Measurements from ENCODE around the gene CRACR2B.

CRACR2B gene

DNA sequence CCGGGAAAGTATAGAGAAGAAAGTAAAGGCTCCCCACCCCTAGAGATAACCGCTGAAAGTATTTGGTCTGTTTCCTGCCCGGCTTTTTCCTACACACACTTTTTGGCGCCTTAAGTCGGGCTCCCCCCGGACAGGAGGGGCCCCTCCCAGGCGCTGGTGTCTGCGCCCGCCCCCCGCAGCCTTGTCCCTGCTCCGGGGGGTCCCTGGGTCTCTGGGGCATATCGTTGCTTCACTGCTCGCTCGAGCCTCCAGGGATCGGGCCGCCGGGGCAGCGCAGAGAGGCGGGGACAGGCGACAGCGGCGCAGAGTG, 928 bp upstream of the CRACR2B start:
- no peaks in the 10 kb centered on the region for H3K9me3 Mint-ChIP-seq
- no peak for ATAC-seq

DNA sequence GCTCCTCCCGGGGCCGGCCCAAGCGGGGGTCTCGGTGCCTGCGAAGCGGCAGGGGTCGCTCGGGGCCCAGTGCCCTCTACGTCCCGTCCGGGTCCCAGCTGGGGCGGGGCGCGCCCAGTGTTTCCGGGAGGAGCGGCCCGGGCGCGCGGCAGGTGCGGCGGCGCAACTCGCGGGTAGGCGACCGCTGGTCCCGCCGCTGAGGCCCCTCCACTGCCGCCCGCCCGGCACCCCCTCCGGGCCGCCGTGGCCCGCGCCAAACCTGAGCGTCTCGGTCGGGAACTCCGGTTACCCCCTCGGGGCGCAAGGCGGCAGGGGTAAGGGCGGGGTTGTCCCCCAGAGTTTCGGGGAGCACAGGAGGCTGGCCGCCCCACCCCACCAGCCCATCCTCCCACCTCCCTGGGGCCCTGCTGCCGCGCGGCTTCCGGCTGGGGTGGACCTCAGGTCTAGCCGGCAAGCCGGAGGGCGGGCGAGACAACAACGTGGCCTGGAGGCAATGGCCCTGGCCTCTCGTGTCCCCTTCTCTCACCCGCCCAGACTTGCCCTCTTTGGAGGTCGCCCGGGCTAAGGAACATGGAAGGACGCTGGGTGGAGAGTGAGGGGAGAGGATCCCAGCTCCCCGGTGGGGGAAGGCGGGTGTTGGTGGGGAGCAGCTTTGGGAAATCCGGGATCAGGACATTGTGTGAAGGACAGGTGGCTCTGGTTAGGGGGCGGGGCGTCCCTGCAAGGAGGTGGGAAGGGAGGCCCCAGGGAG, 398 bp upstream of the CRACR2B start:
- Mint-ChIP-seq H3K4me3 (peak overlapping the region; percentile 70), H3K4me1 (peaks cover 16% of the 10 kb centered on the region), H3K36me3 (peaks cover 24% of the 10 kb centered on the region), H3K27ac (no peak overlapping the region), H3K9me3 (no peaks in the 10 kb centered on the region)
- DNase-seq (ENCODE audit: low spot score in 2 of 2) (peak in 1 of 2 donors; percentile 76), ATAC-seq (peak; percentile 17)

More for the DNA sequence above, 928 bp upstream of the CRACR2B start:
- DNase-seq (ENCODE audit: low spot score in 2 of 2) = no peak
- H3K27ac Mint-ChIP-seq = no peak overlapping the region
- peak overlapping the region; percentile 70 for H3K4me3 Mint-ChIP-seq
- peaks cover 16% of the 10 kb centered on the region for H3K4me1 Mint-ChIP-seq
- H3K36me3 Mint-ChIP-seq = peaks cover 29% of the 10 kb centered on the region

DNA sequence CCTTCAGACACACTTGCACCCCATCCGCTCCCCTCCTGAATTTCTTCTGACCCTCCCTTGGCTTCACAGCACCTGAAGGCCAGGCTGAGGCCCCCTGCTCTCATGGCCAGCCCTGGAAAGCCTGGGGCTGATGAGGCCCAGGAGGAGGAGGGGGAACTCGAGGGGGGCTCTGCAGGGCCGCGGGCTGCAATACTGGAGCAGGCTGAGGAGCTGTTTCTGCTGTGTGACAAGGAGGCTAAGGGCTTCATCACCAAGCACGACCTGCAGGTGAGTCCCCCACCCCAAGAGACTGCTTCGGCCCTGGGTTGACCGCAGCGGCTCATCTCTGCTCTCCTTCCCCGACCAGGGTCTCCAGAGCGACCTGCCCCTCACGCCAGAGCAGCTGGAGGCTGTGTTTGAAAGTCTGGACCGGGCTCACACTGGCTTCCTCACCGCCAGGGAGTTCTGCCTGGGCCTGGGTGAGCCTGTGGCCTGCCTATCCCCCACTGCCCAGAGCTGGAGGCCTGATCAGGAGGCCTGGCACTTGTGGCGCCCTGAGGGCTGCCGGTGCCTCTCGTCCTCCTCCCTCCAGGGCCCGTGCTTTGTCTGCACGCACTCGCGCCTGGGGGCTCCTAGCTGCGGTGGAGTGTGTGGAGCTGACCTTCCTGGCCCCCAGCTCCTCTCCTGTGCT, 922 bp downstream of the CRACR2B start:
- Mint-ChIP-seq H3K4me3 (peak overlapping the region; percentile 70), H3K27ac (no peak overlapping the region), H3K4me1 (peaks cover 16% of the 10 kb centered on the region), H3K36me3 (peaks cover 13% of the 10 kb centered on the region), H3K9me3 (no peaks in the 10 kb centered on the region)
- DNase-seq (ENCODE audit: low spot score in 2 of 2) (no peak), ATAC-seq (no peak)

DNA sequence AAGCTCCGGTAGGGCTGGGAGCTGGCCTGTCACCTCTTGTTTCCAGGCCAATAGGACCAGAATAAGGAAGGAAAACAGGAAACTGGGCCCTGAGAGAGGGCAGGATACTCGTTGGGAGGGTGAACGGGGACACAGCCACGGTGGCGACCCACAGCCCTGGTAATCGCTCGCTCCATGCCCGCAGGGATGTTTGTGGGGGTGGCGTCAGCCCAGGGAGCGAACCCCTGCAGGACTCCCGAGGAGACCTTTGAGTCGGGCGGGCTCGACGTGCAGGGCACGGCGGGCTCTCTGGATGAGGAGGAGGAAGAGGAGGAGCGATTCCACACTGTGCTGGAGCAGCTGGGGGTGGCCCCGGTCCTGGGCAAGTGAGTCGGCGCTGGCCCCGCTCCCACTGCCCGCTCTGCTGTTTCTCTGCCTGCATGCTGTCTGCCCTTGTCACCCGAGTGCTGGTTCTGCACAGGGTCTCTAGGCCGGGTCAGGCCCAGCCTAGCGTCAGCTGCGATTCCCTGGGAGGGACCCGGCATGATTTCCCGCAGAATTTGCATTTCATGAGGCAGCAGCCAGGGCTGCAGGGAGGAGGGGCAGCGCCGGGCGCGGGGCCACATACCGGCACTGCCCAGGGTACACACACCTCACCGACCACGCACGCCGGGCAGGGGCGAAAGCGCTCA, 1.6 kb downstream of the CRACR2B start:
- peak overlapping the region; percentile 70 for H3K4me3 Mint-ChIP-seq
- H3K9me3 Mint-ChIP-seq = no peaks in the 10 kb centered on the region
- DNase-seq (ENCODE audit: low spot score in 2 of 2) = no peak
- no peak overlapping the region for H3K27ac Mint-ChIP-seq
- H3K36me3 Mint-ChIP-seq = peaks cover 13% of the 10 kb centered on the region
- no peak for ATAC-seq
- H3K4me1 Mint-ChIP-seq = peaks cover 22% of the 10 kb centered on the region

DNA sequence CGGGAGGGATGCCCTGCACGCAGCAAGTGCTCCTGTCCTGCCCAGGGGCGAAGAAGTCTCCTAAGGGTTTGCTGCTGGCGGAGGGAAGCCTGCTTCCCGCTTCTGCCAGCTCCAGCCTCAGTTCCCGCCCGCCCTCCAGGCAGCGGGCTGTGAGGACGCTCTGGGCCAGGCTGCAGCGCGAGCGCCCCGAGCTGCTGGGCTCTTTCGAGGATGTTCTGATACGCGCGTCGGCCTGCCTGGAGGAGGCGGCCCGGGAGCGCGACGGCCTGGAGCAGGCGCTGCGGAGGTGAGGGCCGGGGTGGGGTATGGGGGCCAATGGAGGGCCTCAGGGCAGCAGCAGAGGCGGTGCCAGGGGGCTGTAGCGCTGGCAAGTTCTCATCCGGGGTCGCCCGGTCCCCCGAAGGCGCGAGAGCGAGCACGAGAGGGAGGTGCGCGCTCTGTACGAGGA, 2.2 kb downstream of the CRACR2B start:
- no peaks in the 10 kb centered on the region for H3K9me3 Mint-ChIP-seq

DNA sequence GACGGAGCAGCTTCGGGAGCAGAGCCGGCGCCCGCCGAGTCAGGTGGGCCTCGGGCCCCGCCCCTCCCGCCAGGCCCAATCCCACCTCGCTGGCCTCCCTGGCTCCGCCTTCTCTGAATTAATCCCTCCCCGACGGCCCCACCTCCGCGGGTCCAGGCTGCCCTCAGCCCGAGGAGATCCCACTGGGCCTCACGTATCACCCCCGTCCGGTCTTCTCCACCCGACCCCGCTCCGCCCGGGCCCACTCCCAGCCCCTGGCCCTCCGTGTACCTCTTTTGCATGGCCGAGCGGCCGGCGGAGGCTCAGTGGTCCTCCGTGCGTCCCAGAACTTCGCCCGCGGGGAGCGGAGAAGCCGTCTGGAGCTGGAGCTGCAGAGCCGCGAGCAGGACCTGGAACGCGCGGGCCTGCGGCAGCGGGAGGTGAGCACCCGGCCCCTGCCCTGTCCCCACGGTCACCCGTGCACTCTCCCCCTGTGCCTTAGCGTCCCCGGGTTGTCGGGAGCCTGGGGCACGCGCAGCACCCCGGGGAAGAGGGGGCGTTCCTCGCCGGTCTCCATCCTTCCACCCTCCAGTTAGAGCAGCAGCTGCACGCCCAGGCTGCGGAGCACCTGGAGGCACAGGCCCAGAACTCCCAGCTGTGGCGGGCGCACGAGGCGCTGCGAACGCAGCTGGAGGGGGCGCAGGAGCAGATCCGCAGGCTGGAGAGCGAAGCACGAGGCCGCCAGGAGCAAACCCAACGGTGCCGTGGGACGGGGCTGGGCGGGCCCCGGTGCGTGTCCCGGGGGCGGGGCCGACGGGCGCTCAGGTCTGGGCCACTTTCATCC, 2.8 kb downstream of the CRACR2B start:
- H3K9me3 Mint-ChIP-seq = no peaks in the 10 kb centered on the region
- H3K4me1 Mint-ChIP-seq = peaks cover 22% of the 10 kb centered on the region
- H3K4me3 Mint-ChIP-seq = peak overlapping the region; percentile 70
- ATAC-seq (peak; percentile 74), DNase-seq (ENCODE audit: low spot score in 2 of 2) (peak; percentile 58 to 86)
- peaks cover 5% of the 10 kb centered on the region for H3K36me3 Mint-ChIP-seq
- H3K27ac Mint-ChIP-seq = no peak overlapping the region

More for the DNA sequence above, 2.2 kb downstream of the CRACR2B start:
- DNase-seq (ENCODE audit: low spot score in 2 of 2) (no peak), ATAC-seq (peak; percentile 2)
- Mint-ChIP-seq H3K27ac (no peak overlapping the region), H3K36me3 (peaks cover 8% of the 10 kb centered on the region), H3K4me3 (peak overlapping the region; percentile 70), H3K4me1 (peaks cover 26% of the 10 kb centered on the region)

DNA sequence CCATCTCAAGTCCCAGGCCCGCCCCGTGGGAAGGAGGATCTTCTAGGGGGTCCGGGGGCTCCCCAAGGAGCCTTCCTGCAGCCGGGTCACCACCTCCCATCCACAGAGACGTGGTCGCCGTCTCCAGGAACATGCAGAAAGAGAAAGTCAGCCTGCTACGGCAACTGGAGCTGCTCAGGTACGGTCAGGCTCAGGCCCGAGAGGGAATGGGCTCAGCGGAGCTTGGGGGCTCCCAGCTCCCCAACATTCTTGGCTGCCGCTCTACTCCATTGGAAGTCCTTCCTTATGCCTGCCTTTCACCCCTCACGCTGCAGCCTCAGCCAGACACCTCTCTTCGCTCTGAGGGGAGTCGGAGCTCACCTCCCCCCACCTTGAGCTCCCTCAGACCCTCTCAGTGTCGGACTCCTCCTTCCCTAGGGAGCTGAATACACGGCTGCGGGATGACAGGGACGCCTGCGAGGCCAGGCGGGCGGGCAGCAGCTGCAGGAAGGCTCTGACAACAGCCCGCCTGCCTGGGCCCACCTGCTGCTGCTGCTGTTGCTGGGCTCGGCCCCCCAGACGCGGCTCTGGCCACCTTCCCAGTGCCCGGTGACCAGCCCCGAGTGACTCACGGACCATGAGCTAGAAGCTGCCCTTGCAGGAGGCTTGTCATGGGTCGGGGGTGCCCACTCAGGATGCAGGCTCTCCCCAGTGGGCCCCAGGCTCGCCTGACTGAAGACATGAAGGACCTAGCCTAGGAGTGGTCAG, 3.6 kb downstream of the CRACR2B start:
- peak overlapping the region; percentile 70 for H3K4me3 Mint-ChIP-seq
- H3K36me3 Mint-ChIP-seq = peaks cover 4% of the 10 kb centered on the region
- no peaks in the 10 kb centered on the region for H3K9me3 Mint-ChIP-seq
- no peak for DNase-seq (ENCODE audit: low spot score in 2 of 2)
- H3K27ac Mint-ChIP-seq = no peak overlapping the region
- peaks cover 22% of the 10 kb centered on the region for H3K4me1 Mint-ChIP-seq
- ATAC-seq = no peak

DNA sequence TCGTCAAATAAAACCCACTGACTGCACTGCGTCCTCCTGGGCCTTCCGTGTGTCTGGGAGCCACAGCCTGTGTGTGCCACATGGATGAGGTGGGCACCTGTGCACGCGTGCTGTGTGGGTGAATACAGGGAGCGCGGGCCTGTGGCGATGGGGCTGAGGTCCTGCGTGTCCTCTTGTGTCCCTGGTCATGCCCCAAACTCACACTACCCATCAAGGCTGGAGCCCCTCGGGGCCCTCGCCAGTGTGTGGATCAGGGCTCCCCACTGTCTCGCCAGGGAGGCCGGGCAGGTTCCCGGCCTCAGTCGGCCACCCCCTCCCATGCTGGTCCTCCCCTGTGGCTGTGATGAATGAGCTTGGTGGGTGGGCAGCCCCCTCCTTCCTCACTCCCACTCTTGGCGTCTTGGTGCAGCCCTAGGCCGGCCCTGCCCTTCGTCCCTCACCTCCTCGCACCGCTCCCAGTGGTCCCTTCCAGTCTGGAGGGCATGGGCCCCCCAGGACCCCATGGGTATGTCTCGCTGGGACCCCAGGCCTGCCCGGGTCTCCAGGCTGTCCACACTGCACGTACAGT, 4.3 kb downstream of the CRACR2B start:
- H3K9me3 Mint-ChIP-seq = no peaks in the 10 kb centered on the region
- no peak overlapping the region for H3K27ac Mint-ChIP-seq
- H3K36me3 Mint-ChIP-seq = peaks cover 4% of the 10 kb centered on the region
- H3K4me3 Mint-ChIP-seq = peak overlapping the region; percentile 70
- no peak for ATAC-seq
- DNase-seq (ENCODE audit: low spot score in 2 of 2) = no peak
- peaks cover 22% of the 10 kb centered on the region for H3K4me1 Mint-ChIP-seq

DNA sequence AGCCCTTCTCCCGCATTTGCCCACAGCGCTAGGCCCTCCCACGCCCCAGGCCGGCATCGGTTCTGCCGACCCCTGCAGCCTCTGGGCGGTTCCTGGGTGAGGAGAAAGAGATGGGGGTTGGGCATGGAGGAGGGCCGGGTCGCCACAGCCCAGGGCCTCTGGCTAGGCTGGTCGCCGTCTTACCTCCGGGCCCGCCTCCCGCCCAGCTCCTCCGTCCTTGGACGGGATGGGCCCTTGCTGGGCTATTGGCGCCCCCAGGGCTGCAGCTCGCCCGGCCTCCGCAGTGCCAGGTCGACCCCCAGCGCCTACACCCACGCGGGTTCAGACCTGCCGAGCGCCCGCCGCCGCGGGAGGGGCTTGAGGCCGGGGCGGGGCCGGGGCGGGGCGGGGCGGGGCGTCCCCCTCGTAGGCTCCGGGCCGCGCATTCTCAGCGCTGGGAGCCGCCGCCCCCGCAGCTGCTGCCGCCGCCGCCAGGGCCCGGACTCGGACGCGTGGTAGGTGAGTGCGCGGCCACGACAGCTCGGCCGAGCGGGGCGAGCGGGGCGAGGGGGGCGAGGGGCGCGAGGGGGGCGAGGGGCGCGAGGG, 4.9 kb downstream of the CRACR2B start, which contains the start of gene CD151:
CD151 (plus strand) TSS at position 424 of the 585 bp plus-strand sequence. CDS start 3,118 bp downstream, outside the sequence.
- DNase-seq (ENCODE audit: low spot score in 2 of 2) = no peak
- peaks cover 19% of the 10 kb centered on the region for H3K4me1 Mint-ChIP-seq
- ATAC-seq = peak; percentile 64
- peak within 1 kb of the TSS; percentile 70 for H3K4me3 Mint-ChIP-seq
- peaks cover 9% of the 10 kb centered on the region for H3K36me3 Mint-ChIP-seq
- H3K9me3 Mint-ChIP-seq = no peaks in the 10 kb centered on the region
- H3K27ac Mint-ChIP-seq = peak within 1 kb of the TSS; percentile 37

DNA sequence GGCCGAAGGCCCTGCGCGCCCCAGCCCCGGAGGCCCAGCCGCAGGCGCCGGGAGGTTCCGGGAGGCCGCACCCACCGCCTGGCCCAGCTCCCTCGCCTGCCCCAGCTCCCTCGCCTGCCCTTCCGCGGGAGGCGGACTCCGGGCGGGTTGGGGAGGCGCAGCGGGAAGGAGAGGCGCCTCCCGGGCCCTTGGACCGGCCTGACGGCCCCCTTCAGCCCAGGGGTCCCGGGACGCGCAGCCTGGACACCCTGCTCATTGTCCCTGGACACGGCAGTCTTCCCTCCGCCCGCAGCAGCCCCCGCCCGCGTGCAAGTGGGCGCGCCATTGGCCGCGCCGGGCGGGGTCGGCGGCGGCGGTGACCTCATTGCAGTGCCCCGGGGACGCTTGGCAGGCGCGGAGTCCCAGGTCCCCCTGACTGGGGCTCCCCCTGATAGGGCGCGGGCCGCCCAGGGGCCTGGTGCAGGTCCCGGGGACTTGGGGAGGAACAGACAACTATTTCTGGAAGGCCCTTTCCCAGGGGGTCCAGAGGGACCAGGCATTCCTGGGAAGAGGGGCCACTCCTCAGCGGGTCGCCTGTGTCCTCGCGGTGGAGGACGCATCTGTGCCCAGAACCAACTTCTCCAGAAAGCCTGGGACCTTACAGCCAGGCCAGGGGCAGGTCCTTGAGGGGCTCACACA, 5.5 kb downstream of the CRACR2B start:
- ATAC-seq = peak; percentile 51
- peak in 1 of 2 donors; percentile 78 for DNase-seq (ENCODE audit: low spot score in 2 of 2)
- H3K27ac Mint-ChIP-seq = peak overlapping the region; percentile 37
- H3K36me3 Mint-ChIP-seq = peaks cover 11% of the 10 kb centered on the region
- peak overlapping the region; percentile 64 for H3K4me3 Mint-ChIP-seq
- peaks cover 14% of the 10 kb centered on the region for H3K4me1 Mint-ChIP-seq
- H3K9me3 Mint-ChIP-seq = no peaks in the 10 kb centered on the region

DNA sequence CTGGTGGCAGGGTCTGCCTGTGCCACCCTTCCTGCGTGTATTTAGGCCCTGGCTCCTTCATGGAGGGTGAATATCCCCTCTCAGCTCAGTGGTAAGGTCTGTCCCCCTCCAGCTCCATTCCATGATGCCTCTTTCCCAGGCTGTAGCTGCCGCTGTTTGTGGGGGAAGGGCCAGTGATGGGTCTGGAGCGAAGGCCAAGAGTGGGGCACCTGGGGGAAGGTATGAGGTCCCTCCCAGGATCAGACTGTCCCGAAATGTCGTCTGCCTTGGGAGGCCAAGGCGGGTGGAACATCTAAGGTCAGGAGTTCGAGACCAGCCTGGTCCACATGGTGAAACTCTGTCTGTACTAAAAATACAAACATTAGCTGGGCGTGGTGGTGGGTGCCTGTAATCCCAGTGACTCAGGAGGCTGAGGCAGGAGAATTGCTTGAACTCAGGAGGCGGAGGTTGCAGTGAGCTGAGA, 6.2 kb downstream of the CRACR2B start:
- H3K36me3 Mint-ChIP-seq = peaks cover 16% of the 10 kb centered on the region
- ATAC-seq (no peak), DNase-seq (ENCODE audit: low spot score in 2 of 2) (no peak)
- H3K4me3 Mint-ChIP-seq = peak overlapping the region; percentile 64
- peak overlapping the region; percentile 37 for H3K27ac Mint-ChIP-seq
- H3K4me1 Mint-ChIP-seq = peaks cover 18% of the 10 kb centered on the region
- no peaks in the 10 kb centered on the region for H3K9me3 Mint-ChIP-seq

DNA sequence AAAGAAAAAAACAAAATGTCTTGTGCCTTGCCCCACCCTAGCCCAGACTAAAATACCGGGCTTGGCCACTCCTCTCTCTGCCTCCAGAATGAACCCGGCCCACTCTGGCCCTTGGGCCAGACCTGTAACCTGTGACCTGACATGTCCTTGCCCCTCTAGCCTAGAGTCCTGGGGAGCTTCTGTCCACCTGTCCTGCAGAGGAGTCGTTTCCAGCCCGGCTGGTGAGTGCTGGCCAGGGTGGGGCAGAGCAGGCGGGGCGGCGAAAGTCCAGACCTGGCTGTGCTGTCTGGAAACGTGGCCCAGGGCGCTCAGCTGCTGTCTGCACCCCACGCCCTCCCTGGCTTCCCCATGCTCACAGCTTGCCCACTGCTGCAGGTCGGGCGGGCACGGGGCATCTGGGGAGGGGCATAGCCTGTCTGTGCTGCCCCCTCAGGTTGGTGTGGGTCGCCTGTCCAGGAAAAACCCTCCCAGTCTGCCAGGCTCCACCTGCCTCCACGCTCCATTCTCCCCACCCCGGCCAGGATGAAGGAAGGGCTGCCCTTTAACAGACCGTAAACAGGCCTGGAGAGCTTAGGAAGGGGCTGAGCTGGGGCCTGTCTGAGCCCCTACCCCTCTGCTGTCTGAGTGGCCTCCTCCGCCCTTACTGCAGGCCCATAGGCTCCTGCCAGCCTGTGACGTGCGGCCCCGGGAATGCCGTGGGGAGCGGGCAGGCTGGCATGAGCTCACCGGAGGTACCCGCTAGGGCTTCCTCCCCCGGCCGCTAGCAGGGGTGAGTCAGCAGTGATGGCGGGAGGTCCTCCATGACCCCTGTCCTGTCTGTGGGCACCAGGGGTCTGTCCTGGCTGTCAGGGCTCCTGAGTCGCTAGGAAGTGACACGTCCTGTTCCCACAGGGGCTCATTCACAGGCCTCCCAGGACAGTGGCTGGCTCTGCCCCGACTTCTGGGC, 6.9 kb downstream of the CRACR2B start:
- no peak for ATAC-seq

More for the DNA sequence above, 6.9 kb downstream of the CRACR2B start:
- H3K4me1 Mint-ChIP-seq = peaks cover 19% of the 10 kb centered on the region
- no peak for DNase-seq (ENCODE audit: low spot score in 2 of 2)
- peaks cover 23% of the 10 kb centered on the region for H3K36me3 Mint-ChIP-seq
- no peak overlapping the region for H3K27ac Mint-ChIP-seq
- peak overlapping the region; percentile 64 for H3K4me3 Mint-ChIP-seq
- no peaks in the 10 kb centered on the region for H3K9me3 Mint-ChIP-seq
